ENCODE measurements around the gene MYO5A. TPM values are rescaled to one million over a fixed set of nuclear protein-coding genes. Genes with fewer than 3 reads are reported as not detected.

MYO5A gene
- total and polyA plus RNA-seq, 2 donors (not counting 3 experiments of a cell fraction or from before 2014, with no cell fraction given): 31.9 to 91.9 TPM

GRCh38 chr15:52540374-52541012, 11.8 kb upstream of the MYO5A start:
- Histone ChIP-seq H3K27ac (ENCODE audit: insufficient read depth, low read depth, low read length) (no peak overlapping the region), H3K79me2 (ENCODE audit: control insufficient read depth, insufficient read depth, low read length) (no peaks in the 10 kb centered on the region), H2AFZ (ENCODE audit: low read depth, low read length) (no peak overlapping the region), H3K4me2 (ENCODE audit: insufficient read depth, low read length) (no peak overlapping the region), H3K4me3 (replicated peaks in 1 of 3; ENCODE audit: insufficient read depth in 1 of 3, low read depth in 1 of 3, low read length in 3 of 3) (no peak overlapping the region), H4K20me1 (replicated peaks; ENCODE audit: control insufficient read depth, extremely low read depth, insufficient read depth, low read length) (no peaks in the 10 kb centered on the region), H3K36me3 (ENCODE audit: control insufficient read depth in 2 of 2, extremely low read depth in 1 of 2, insufficient read depth in 2 of 2, low read length in 2 of 2) (no peaks in the 10 kb centered on the region), H3K27me3 (ENCODE audit: control insufficient read depth in 2 of 2, insufficient read depth in 2 of 2, low read length in 2 of 2) (no peaks in the 10 kb centered on the region), H3K9ac (replicated peaks; ENCODE audit: extremely low read depth, insufficient read depth, low read length) (no peak overlapping the region), H3K4me1 (ENCODE audit: control insufficient read depth, extremely low read depth, insufficient read depth, low read length) (no peaks in the 10 kb centered on the region), H3K9me3 (replicated peaks; ENCODE audit: control insufficient read depth, insufficient read depth, low read length) (no peaks in the 10 kb centered on the region), H3K9me1 (replicated peaks; ENCODE audit: control insufficient read depth, extremely low read depth, insufficient read depth, low read length) (no peaks in the 10 kb centered on the region)
- dilution Hi-C loops (cut with MboI; ENCODE audit: extremely low pct_ligation_motif_present, low sequenced_read_pairs) (no loop called here), intact Hi-C loops (cut with micrococcal nuclease) (no loop called here)
- FAIRE-seq: no peak
- BruUV-seq (replicated peaks): no TSS peak
- CTCF ChIA-PET: no interaction called here
- no peak for DNase-seq (ENCODE audit: low read depth, low spot score)
- POLR2A ChIA-PET: no interaction called here
- no peak for TF ChIP-seq POLR2AphosphoS5 (IDR thresholded peaks at IDR 0.05; ENCODE audit: insufficient read depth, low read depth, low read length)
- no peak for TF ChIP-seq MYC (IDR thresholded peaks at IDR 0.05; ENCODE audit: low read depth, low read length)
- no peak for TF ChIP-seq GATA2 (IDR thresholded peaks at IDR 0.05; ENCODE audit: insufficient read depth, insufficient read length, low read depth, low read length)
- TF ChIP-seq MAX (IDR thresholded peaks at IDR 0.05; ENCODE audit: insufficient read depth, insufficient read length): no peak
- no peak for TF ChIP-seq POLR2A (IDR thresholded peaks at IDR 0.05; ENCODE audit: low read depth, low read length)
- no peak for TF ChIP-seq EZH2 (IDR thresholded peaks at IDR 0.05; ENCODE audit: borderline replicate concordance, low read depth, low read length, severe bottlenecking)
- no peak for TF ChIP-seq CTCF (IDR thresholded peaks at IDR 0.05; ENCODE audit: extremely low read depth in 1 of 2, insufficient read depth in 1 of 2, low read depth in 1 of 2, low read length in 2 of 2)
- no peak for TF ChIP-seq FOS (IDR thresholded peaks at IDR 0.05; ENCODE audit: borderline replicate concordance, insufficient read depth, low read length)
- TF ChIP-seq JUN (IDR thresholded peaks at IDR 0.05; ENCODE audit: borderline replicate concordance, insufficient read depth, insufficient read length, low read depth): no peak

Measured in endothelial cell of umbilical vein (primary cell).